Measurements from ENCODE around the gene LIMCH1.

LIMCH1 gene

DNA sequence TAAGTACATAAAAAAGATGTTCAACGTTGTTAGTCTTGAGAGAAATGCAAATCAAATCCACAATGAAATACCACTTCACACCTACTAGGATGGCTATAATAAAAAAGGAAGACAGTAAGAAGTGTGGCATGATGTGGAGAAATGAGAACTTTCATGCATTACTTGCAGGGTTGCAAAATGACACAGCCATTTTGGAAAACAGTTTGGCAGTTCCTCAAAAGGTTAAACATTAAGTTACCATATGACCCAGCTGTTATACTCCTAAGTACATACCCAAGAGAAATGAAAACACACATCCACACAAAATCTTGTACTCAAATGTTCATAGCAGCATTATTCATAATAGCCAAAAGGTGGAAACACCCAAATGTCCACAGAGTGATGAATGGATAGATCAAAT, 25.8 kb upstream of the LIMCH1 start:
- no peaks in the 10 kb centered on the region for H3K9me3 ChIP-seq (ENCODE audit: control insufficient read depth, low read depth, low read length)
- H3K9ac ChIP-seq (ENCODE audit: low read length), result no peak overlapping the region
- no peaks in the 10 kb centered on the region for H3K4me1 ChIP-seq (ENCODE audit: control insufficient read depth, low read depth, low read length)
- no peaks in the 10 kb centered on the region for H3K27me3 ChIP-seq (ENCODE audit: control insufficient read depth, insufficient read depth, low read length)
- H3K27ac ChIP-seq (ENCODE audit: low read length), result no peak overlapping the region
- no peak overlapping the region for H3K4me3 ChIP-seq (ENCODE audit: low read length)
- H3K36me3 ChIP-seq (ENCODE audit: control insufficient read depth, low read depth, low read length), result no peaks in the 10 kb centered on the region

DNA sequence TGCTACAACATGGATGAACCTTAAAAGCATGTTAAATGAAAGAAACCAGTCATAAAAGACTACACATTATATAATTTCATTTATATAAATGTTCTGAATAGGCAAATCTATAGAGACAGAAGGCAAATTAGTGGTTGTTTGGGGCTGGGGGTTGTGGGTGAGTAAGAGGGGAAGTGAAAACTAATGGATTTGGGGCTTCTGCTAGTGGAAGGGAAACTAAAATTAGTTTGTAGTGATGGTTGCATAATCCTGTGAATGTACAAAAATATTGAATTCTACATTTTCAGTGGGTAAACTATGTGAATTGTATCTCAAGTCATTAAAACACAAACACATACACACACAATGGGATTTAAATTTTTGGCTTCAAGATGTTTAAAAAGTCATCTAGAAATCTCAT, 25.4 kb upstream of the LIMCH1 start:
- no peak overlapping the region for H3K4me3 ChIP-seq (ENCODE audit: low read length)
- no peak overlapping the region for H3K27ac ChIP-seq (ENCODE audit: low read length)
- H3K9me3 ChIP-seq (ENCODE audit: control insufficient read depth, low read depth, low read length), result no peaks in the 10 kb centered on the region
- H3K27me3 ChIP-seq (ENCODE audit: control insufficient read depth, insufficient read depth, low read length), result no peaks in the 10 kb centered on the region
- no peak overlapping the region for H3K9ac ChIP-seq (ENCODE audit: low read length)
- no peaks in the 10 kb centered on the region for H3K36me3 ChIP-seq (ENCODE audit: control insufficient read depth, low read depth, low read length)
- H3K4me1 ChIP-seq (ENCODE audit: control insufficient read depth, low read depth, low read length), result no peaks in the 10 kb centered on the region

DNA sequence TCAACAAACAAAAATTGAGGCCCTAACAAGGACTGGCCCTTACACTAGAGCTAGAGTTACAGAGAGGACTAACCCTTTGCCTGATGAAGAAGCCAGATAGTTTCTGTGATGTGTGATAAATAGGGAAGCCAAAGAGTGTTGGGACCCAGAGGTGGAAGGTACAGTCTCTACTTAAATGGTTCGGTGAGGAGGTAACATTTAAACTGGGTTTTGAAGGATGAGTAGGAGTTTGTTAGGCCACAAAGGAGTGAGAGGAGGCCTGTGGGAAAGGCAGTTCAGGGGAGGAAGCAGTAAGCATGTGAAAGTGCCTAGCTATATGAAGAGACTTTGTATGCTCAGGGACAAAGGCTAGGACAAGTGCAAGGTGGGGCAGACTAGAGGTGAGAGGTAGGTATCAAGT, 23.8 kb upstream of the LIMCH1 start:
- Histone ChIP-seq H3K36me3 (ENCODE audit: control insufficient read depth, low read depth, low read length) (no peaks in the 10 kb centered on the region), H3K27ac (ENCODE audit: low read length) (no peak overlapping the region), H3K4me1 (ENCODE audit: control insufficient read depth, low read depth, low read length) (no peaks in the 10 kb centered on the region), H3K9ac (ENCODE audit: low read length) (no peak overlapping the region), H3K4me3 (ENCODE audit: low read length) (no peak overlapping the region), H3K27me3 (ENCODE audit: control insufficient read depth, insufficient read depth, low read length) (no peaks in the 10 kb centered on the region), H3K9me3 (ENCODE audit: control insufficient read depth, low read depth, low read length) (no peaks in the 10 kb centered on the region)

DNA sequence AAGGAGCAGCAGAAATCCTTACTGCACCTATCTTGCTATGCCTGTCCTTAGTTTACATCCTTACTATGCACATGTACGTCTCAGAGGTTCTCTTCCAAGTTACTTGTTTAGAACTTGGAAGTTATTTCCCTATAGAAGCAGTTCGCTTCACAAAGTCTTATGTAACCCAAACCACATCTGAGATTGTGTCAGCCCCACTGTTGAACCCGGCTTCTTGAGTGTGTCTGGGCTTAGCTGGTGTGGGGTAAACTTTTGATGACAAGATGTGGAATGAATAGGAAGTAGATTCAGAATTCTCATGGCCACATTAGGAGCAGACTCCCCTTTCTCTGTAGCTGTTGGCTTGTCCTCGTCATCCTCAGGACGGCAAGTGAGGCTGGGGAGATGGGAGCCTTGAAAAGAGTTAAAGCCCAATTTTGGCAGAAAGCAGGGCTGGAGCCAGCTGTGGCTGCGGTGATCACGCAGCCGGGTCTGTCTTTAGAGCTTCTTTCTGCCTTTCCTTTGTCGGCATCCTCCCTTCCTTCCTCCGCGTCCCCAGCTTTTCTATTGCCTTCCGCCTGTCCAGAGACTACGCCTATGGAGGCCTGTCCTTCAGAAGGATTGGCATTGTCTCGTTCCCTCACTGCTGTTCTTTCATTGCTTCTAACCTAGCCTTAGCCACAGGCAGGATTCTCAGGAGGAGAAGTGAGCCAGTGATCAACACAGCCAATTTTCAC, 23.0 kb upstream of the LIMCH1 start:
- H3K27ac ChIP-seq (ENCODE audit: low read length), result no peak overlapping the region
- no peak overlapping the region for H3K9ac ChIP-seq (ENCODE audit: low read length)
- no peaks in the 10 kb centered on the region for H3K27me3 ChIP-seq (ENCODE audit: control insufficient read depth, insufficient read depth, low read length)
- H3K4me1 ChIP-seq (ENCODE audit: control insufficient read depth, low read depth, low read length), result no peaks in the 10 kb centered on the region
- H3K9me3 ChIP-seq (ENCODE audit: control insufficient read depth, low read depth, low read length), result no peaks in the 10 kb centered on the region
- H3K4me3 ChIP-seq (ENCODE audit: low read length), result no peak overlapping the region
- no peaks in the 10 kb centered on the region for H3K36me3 ChIP-seq (ENCODE audit: control insufficient read depth, low read depth, low read length)

DNA sequence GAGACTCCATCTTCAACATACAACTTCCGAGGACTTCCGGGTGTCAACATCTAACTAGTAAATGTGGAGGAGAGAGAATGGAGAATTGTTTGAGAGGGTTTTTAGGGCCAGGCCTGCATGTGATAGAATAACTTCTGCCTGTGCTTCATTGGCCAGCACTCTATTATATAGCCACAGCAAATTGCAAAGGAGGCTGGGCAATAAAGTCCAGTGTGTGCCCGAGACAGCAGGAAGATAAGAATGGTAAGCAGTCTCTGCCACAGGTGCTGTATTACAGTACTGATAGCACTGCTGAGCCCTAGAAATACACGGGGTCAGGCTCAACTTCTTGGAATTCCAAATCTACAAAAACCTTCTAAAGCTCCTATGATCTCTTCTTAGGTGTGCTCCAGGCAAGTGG, 20.8 kb upstream of the LIMCH1 start:
- no peaks in the 10 kb centered on the region for H3K4me1 ChIP-seq (ENCODE audit: control insufficient read depth, low read depth, low read length)
- no peak overlapping the region for H3K4me3 ChIP-seq (ENCODE audit: low read length)
- no peak overlapping the region for H3K27ac ChIP-seq (ENCODE audit: low read length)
- no peaks in the 10 kb centered on the region for H3K27me3 ChIP-seq (ENCODE audit: control insufficient read depth, insufficient read depth, low read length)
- H3K9me3 ChIP-seq (ENCODE audit: control insufficient read depth, low read depth, low read length), result no peaks in the 10 kb centered on the region
- H3K9ac ChIP-seq (ENCODE audit: low read length), result no peak overlapping the region
- H3K36me3 ChIP-seq (ENCODE audit: control insufficient read depth, low read depth, low read length), result no peaks in the 10 kb centered on the region

DNA sequence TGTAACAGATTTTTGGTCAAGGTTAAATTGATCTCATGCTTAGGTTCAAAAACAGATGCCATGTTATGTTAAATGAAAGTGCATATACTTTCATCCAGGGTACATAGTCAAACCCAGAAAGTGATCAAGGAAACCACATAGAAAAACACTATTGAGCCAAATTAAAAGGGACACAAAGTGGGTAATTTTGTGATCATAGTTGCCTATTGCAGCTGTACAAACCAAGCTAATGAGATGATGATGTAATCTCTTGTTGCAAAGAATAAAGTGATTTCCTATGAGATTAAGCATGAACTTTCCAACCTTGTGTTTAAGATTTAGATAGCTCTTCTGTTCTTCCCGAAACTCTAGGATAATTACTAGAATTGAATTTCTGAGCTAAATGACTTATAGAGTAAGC, 20.2 kb upstream of the LIMCH1 start:
- Histone ChIP-seq H3K4me1 (ENCODE audit: control insufficient read depth, low read depth, low read length) (no peaks in the 10 kb centered on the region), H3K36me3 (ENCODE audit: control insufficient read depth, low read depth, low read length) (no peaks in the 10 kb centered on the region), H3K27me3 (ENCODE audit: control insufficient read depth, insufficient read depth, low read length) (no peaks in the 10 kb centered on the region), H3K9ac (ENCODE audit: low read length) (no peak overlapping the region), H3K27ac (ENCODE audit: low read length) (no peak overlapping the region), H3K9me3 (ENCODE audit: control insufficient read depth, low read depth, low read length) (no peaks in the 10 kb centered on the region), H3K4me3 (ENCODE audit: low read length) (no peak overlapping the region)

DNA sequence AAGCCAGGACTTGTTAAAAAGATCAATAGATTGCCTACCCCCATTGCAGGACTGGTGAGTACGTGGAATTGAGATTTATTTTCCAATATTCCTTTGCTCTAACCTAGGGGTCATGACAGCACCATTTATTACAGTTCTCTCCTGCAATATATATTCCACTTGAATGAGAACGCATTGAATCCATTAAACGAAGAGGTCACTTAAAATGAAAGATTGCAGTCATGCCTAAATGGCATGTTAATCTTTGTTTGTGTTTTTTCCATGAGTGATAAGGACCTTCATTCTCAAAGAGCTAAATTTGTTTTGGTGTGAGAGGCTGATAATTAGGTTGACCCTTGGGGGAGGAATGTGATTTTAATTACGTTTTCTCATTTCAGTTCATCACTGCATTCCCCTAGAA, 13.5 kb upstream of the LIMCH1 start:
- Histone ChIP-seq H3K4me1 (ENCODE audit: control insufficient read depth, low read depth, low read length) (peaks cover 5% of the 10 kb centered on the region), H3K27ac (ENCODE audit: low read length) (no peak overlapping the region), H3K27me3 (ENCODE audit: control insufficient read depth, insufficient read depth, low read length) (no peaks in the 10 kb centered on the region), H3K9ac (ENCODE audit: low read length) (no peak overlapping the region), H3K36me3 (ENCODE audit: control insufficient read depth, low read depth, low read length) (no peaks in the 10 kb centered on the region), H3K9me3 (ENCODE audit: control insufficient read depth, low read depth, low read length) (no peaks in the 10 kb centered on the region), H3K4me3 (ENCODE audit: low read length) (no peak overlapping the region)

DNA sequence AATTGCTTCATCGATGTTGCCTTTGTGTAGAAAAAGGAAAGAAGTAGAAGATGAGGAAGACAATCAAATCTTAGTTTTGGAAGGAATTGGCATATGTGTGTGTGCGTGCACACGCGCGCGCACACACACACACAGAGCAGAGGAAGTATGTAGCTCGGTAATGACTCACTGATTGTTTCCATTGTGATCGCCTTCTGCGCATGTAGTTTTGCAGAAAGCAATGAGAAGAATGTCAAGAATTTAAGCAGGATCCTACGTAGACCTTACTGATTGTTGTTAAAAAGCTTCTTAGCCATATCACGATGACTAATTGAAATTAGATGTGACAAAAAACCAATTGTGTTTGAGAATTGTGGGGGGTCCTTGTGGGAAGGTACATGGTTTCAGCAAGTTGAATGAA, 12.8 kb upstream of the LIMCH1 start:
- H3K4me1 ChIP-seq (ENCODE audit: control insufficient read depth, low read depth, low read length), result peaks cover 5% of the 10 kb centered on the region
- no peak overlapping the region for H3K27ac ChIP-seq (ENCODE audit: low read length)
- H3K9me3 ChIP-seq (ENCODE audit: control insufficient read depth, low read depth, low read length), result no peaks in the 10 kb centered on the region
- H3K4me3 ChIP-seq (ENCODE audit: low read length), result no peak overlapping the region
- H3K36me3 ChIP-seq (ENCODE audit: control insufficient read depth, low read depth, low read length), result no peaks in the 10 kb centered on the region
- H3K9ac ChIP-seq (ENCODE audit: low read length), result no peak overlapping the region
- no peaks in the 10 kb centered on the region for H3K27me3 ChIP-seq (ENCODE audit: control insufficient read depth, insufficient read depth, low read length)

DNA sequence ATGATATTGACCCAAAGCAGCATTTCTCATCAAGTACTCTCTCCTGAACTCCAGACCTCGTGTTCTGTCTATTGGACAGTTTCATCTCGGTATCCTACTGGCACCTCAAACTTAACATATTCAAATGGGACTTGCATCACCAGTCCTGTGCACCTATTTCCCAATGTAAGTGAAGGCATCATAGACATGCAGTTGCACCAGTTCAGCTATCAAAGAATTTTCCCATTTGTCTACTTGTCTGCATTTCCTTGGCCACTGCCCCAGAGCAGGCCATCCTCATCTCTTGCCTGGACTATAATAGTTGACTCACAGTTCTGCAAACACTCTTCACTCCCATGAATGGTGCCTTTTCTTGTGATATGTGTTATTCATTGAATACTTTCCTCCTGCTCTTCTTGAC, 11.3 kb upstream of the LIMCH1 start:
- H3K9ac ChIP-seq (ENCODE audit: low read length), result no peak overlapping the region
- H3K4me1 ChIP-seq (ENCODE audit: control insufficient read depth, low read depth, low read length), result peaks cover 5% of the 10 kb centered on the region
- H3K9me3 ChIP-seq (ENCODE audit: control insufficient read depth, low read depth, low read length), result no peaks in the 10 kb centered on the region
- no peak overlapping the region for H3K4me3 ChIP-seq (ENCODE audit: low read length)
- H3K27ac ChIP-seq (ENCODE audit: low read length), result no peak overlapping the region
- H3K27me3 ChIP-seq (ENCODE audit: control insufficient read depth, insufficient read depth, low read length), result no peaks in the 10 kb centered on the region
- H3K36me3 ChIP-seq (ENCODE audit: control insufficient read depth, low read depth, low read length), result no peaks in the 10 kb centered on the region

DNA sequence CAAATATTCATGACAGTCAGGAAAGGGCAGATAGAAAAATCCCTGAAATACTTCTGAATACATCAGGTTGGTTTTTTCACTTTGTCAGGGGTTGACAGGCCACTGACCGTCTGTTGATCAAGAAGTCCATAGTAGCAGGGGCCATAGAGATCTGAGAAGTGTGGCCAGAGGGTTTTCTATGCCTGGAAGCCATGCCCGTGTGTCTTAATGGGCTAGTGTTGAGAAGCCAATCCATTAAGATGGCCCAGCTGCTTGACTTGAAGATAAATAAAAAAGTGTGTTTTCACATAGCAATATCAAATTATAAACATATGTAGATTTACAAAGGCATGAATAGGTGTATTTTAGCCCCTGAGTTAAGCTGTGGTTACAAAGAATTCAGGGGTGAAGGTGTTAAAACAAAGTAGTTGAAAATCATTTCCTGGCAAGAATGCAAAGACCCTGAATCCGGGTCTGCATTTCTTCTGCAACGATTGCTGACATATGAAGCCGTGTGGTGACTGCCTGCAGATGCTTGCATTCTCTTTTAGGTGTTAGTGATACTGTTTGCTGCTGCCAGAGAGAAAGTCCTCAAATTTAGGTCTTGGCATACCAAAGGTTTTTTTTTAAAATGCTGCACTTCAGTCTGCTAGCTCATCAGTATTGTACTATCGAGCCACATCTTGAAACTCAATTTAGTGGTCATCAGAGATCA, 9.3 kb upstream of the LIMCH1 start:
- Histone ChIP-seq H3K9ac (ENCODE audit: low read length) (no peak overlapping the region), H3K4me3 (ENCODE audit: low read length) (no peak overlapping the region), H3K27me3 (ENCODE audit: control insufficient read depth, insufficient read depth, low read length) (no peaks in the 10 kb centered on the region), H3K9me3 (ENCODE audit: control insufficient read depth, low read depth, low read length) (no peaks in the 10 kb centered on the region), H3K27ac (ENCODE audit: low read length) (no peak overlapping the region), H3K36me3 (ENCODE audit: control insufficient read depth, low read depth, low read length) (no peaks in the 10 kb centered on the region), H3K4me1 (ENCODE audit: control insufficient read depth, low read depth, low read length) (peaks cover 5% of the 10 kb centered on the region)

DNA sequence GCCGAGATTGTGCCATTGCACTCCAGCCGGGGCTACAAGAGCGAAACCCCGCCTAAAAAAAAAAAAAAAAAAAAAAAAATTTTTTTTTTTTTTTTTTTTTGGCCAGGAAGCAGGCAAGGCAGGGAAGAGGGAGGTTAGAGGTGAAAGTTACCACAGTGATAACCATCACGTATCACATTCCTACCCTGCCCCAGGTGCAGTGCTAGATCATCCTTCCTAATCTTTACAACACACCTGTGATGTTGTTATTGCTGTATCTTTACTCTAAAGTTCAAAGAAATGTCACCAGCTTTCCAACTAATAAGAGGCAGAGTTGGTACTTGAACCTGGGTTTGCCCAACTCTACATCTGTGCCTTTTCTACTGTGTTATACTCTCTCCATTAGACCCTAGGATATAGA, 7.2 kb upstream of the LIMCH1 start:
- no peaks in the 10 kb centered on the region for H3K4me1 ChIP-seq (ENCODE audit: control insufficient read depth, low read depth, low read length)
- no peaks in the 10 kb centered on the region for H3K9me3 ChIP-seq (ENCODE audit: control insufficient read depth, low read depth, low read length)
- no peak overlapping the region for H3K4me3 ChIP-seq (ENCODE audit: low read length)
- no peak overlapping the region for H3K27ac ChIP-seq (ENCODE audit: low read length)
- no peak overlapping the region for H3K9ac ChIP-seq (ENCODE audit: low read length)
- H3K27me3 ChIP-seq (ENCODE audit: control insufficient read depth, insufficient read depth, low read length), result no peaks in the 10 kb centered on the region
- no peaks in the 10 kb centered on the region for H3K36me3 ChIP-seq (ENCODE audit: control insufficient read depth, low read depth, low read length)

DNA sequence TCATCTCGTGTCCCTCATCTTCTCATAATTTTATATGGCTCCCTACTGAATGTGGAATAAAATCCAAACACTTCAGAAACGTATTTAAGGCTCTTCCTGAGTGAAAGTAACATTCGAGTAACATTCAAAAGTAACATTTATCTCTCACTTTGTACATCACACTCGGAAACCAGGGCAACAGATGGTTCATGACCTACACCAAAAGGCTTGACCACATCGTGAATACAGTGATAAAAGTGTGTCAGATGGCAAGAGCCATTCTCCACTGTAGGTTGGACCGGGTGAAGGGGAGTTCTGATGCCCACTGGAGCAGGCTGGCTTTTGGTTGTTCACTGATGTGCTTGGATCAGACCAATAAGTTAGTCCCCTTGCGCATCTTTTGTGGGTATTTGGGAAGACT, 5.6 kb upstream of the LIMCH1 start:
- Histone ChIP-seq H3K4me3 (ENCODE audit: low read length) (no peak overlapping the region), H3K27me3 (ENCODE audit: control insufficient read depth, insufficient read depth, low read length) (no peaks in the 10 kb centered on the region), H3K36me3 (ENCODE audit: control insufficient read depth, low read depth, low read length) (no peaks in the 10 kb centered on the region), H3K27ac (ENCODE audit: low read length) (no peak overlapping the region), H3K9ac (ENCODE audit: low read length) (no peak overlapping the region), H3K4me1 (ENCODE audit: control insufficient read depth, low read depth, low read length) (no peaks in the 10 kb centered on the region), H3K9me3 (ENCODE audit: control insufficient read depth, low read depth, low read length) (no peaks in the 10 kb centered on the region)

Measured in iPS-18a (cell line).